GM12878 (cell line): ENCODE data around the gene IL21. TPM values are rescaled to one million over a fixed set of nuclear protein-coding genes. Genes with fewer than 3 reads are reported as not detected.

Experiments
- ATAC-seq: fragments of 200-7000 bp; cut with Tn5 transposase; 3 replicates; pipeline ENCODE4 v1.9.1; 2020; ENCODE audit warnings: mild to moderate bottlenecking, moderate library complexity
- Bru-seq: library from RNA; stranded (reverse); fragments of 400-500 nt; gene quantifications from one replicate; lab custom pipeline; 2021; lab: Mats Ljungman, UMichigan
- BruChase-seq, 2 experiments: library from RNA; stranded (reverse); fragments of 400-500 nt; gene quantifications; one replicate each; lab custom pipeline; 2021; lab: Mats Ljungman, UMichigan
- BruUV-seq: library from RNA; stranded (reverse); fragments of 400-500 nt; replicated peaks from 2 replicates; lab custom pipeline; 2021; lab: Mats Ljungman, UMichigan
- CTCF ChIA-PET: fragments of 300-600 bp; sonication (Branson Sonifier 250); formaldehyde crosslinking; extraction: SDS; loops from one replicate; lab custom pipeline; 2021; ENCODE audit warnings: inconsistent platforms; lab: Yijun Ruan, JAX
- POLR2A ChIA-PET: fragments of 350-600 bp; formaldehyde crosslinking; extraction: SDS; loops from one replicate; lab custom pipeline; 2021; ENCODE audit warnings: inconsistent platforms; lab: Charles Lee
- RAD21 ChIA-PET: fragments of 300-600 bp; sonication (Branson Sonifier 250); formaldehyde crosslinking; loops from one replicate; lab custom pipeline; 2023; ENCODE audit warnings: antibody characterized with exemption; ENCODE audit not compliant: unreplicated experiment; lab: Charles Lee
- SMC1A ChIA-PET: fragments of 300-600 bp; sonication (Branson Sonifier 250); formaldehyde crosslinking; loops from one replicate; lab custom pipeline; 2023; ENCODE audit not compliant: unreplicated experiment, uncharacterized antibody; lab: Charles Lee
- DNase-seq: peaks from one replicate; pipeline ENCODE4 v3.0.0-alpha.2; 2011; ENCODE audit warnings: low read depth, low spot score
- FAIRE-seq: peaks from 3 replicates; lab custom pipeline; 2011; peaks lifted over from hg19 to GRCh38; lab: Jason Lieb, UNC
- H2AFZ ChIP-seq: 2 replicates; pipeline ENCODE4 v1.6.0; 2011; ENCODE audit warnings: low read depth, low read length, control low read depth; ENCODE audit not compliant: control insufficient read depth
- H3K27ac ChIP-seq: 2 replicates; pipeline ENCODE4 v1.5.1; 2011; ENCODE audit warnings: control low read depth; ENCODE audit not compliant: control insufficient read depth, insufficient read depth
- H3K27me3 ChIP-seq, 2 experiments: replicated peaks in 1 of 2; 2 replicates each; pipeline versions ENCODE4 v1.6.0 to v1.6.1; 2011; ENCODE audit warnings: low read length in 1 of 2; ENCODE audit not compliant: control insufficient read depth in 2 of 2, insufficient read depth in 2 of 2
- H3K36me3 ChIP-seq, 2 experiments: 2 replicates each; pipeline ENCODE4 v1.5.1; 2011; ENCODE audit warnings: low read length in 1 of 2; ENCODE audit not compliant: control insufficient read depth in 2 of 2, insufficient read depth in 2 of 2
- H3K4me1 ChIP-seq: 2 replicates; pipeline ENCODE4 v1.6.1; 2011; ENCODE audit warnings: mild to moderate bottlenecking, low read length, moderate library complexity, mixed read lengths; ENCODE audit not compliant: control insufficient read depth, insufficient read depth
- H3K4me2 ChIP-seq: 2 replicates; pipeline ENCODE4 v1.6.0; 2011; ENCODE audit warnings: control low read depth; ENCODE audit not compliant: control insufficient read depth, insufficient read depth
- H3K4me3 ChIP-seq: fragments of 200-600 bp; sonication (generic); 2 replicates; pipeline ENCODE4 v1.5.1; 2016
- H3K79me2 ChIP-seq: 2 replicates; pipeline ENCODE4 v1.6.0; 2011; ENCODE audit warnings: low read length; ENCODE audit not compliant: control insufficient read depth, insufficient read depth
- H3K9ac ChIP-seq: 2 replicates; pipeline ENCODE4 v1.8.0; 2011; ENCODE audit warnings: low read length, control low read depth, mixed read lengths; ENCODE audit not compliant: control insufficient read depth, insufficient read depth
- H3K9me3 ChIP-seq: replicated peaks from 3 replicates; pipeline ENCODE4 v1.5.1; 2011; ENCODE audit warnings: mild to moderate bottlenecking, low read length; ENCODE audit not compliant: control insufficient read depth, insufficient read depth
- H4K20me1 ChIP-seq: 2 replicates; pipeline ENCODE4 v1.6.0; 2011; ENCODE audit not compliant: control insufficient read depth, insufficient read depth
- JUNB ChIP-seq: IDR thresholded peaks from 2 replicates; pipeline ENCODE4 v1.6.1; 2016; ENCODE audit warnings: antibody characterized with exemption, mild to moderate bottlenecking
- SMAD5 ChIP-seq: IDR thresholded peaks from 2 replicates; pipeline ENCODE4 v1.6.1; 2016; ENCODE audit warnings: antibody characterized with exemption, low read depth
- WGBS: methylation state at CpG from one replicate; pipeline ENCODE4 v1.1.6; 2016; ENCODE audit warnings: low lambda C conversion rate; ENCODE audit not compliant: insufficient replicate concordance, insufficient coverage; ENCODE audit errors: missing lambda C conversion rate; 5-methylcytosine and 5-hydroxymethylcytosine counted together
- in situ Hi-C: fragments of 300-500 bp; cut with MboI; formaldehyde crosslinking; loops from 9 replicates; pipeline ENCODE4 v1.14.3; 2018; ENCODE audit warnings: mixed read lengths
- intact Hi-C: fragments of 100-400 bp; cut with micrococcal nuclease; formaldehyde crosslinking; loops from one replicate; pipeline ENCODE4 v1.14.2; 2022; ENCODE audit not compliant: unreplicated experiment
- long read RNA-seq, 2 experiments: library from polyadenylated mRNA; unstranded; transcript quantifications; one replicate each; pipeline ENCODE4 v2.0.0, GENCODE V29; 2019 to 2020
- polyA minus RNA-seq, 3 experiments: library from RNA; depleted of rRNA, polyadenylated mRNA; stranded (reverse); fragments of >200 nt; gene quantifications; 2 replicates each; pipeline ENCODE4 v1.2.3, GENCODE V29; 2011
- polyA plus RNA-seq, 11 experiments: library from polyadenylated mRNA; depleted of rRNA in 4 of 11; unstranded in 6 of 11; stranded (reverse) in 5 of 11; fragments of >200 nt; fragmentation: Nextera tagmentation in 4 of 11; fragmentation: Illumina TruSeq in 1 of 11; extraction: Ambion mirVana in 4 of 11; extraction: Trizol in 1 of 11; gene quantifications; 1 replicate in 1 of 11; 2 replicates in 10 of 11; pipeline versions ENCODE4 v1.2.1 to v1.2.3, GENCODE V29; 2011 to 2016; ENCODE audit warnings: inconsistent platforms in 2 of 11, missing spikeins in 2 of 11, low read depth in 1 of 11
- total RNA-seq, 4 experiments: library from RNA; depleted of rRNA in 3 of 4; stranded (reverse); fragments of >200 nt in 3 of 4; fragmentation: Illumina TruSeq in 1 of 4; extraction: Trizol in 1 of 4; gene quantifications; 2 replicates each; pipeline versions ENCODE4 v1.2.1 to v1.2.3, GENCODE V29; 2013 to 2021

IL21 gene
- total RNA-seq (2013; cell fraction: nucleolus; rRNA removed) = not detected in 2 replicates
- not detected in 2 replicates for total RNA-seq (2014; rRNA removed)
- total RNA-seq (2014; rRNA removed; fragmentation: Illumina TruSeq; extraction: Trizol) = not detected in 2 replicates
- total RNA-seq (2021) = not detected in 2 replicates
- not detected for polyA plus RNA-seq (2011; ENCODE audit: low read depth)
- polyA plus RNA-seq (2011; rRNA removed) = not detected in 2 replicates
- not detected in 2 replicates for polyA plus RNA-seq (2011; cell fraction: cytosol; rRNA removed)
- polyA plus RNA-seq (2011; cell fraction: nucleus; rRNA removed) = not detected in 2 replicates
- polyA plus RNA-seq (2012) = not detected in 2 replicates
- not detected in 2 replicates for polyA plus RNA-seq (2014; fragmentation: Illumina TruSeq; extraction: Trizol)
- polyA plus RNA-seq (2014; fragmentation: Nextera tagmentation; extraction: Ambion mirVana) = not detected
- not detected in 2 replicates for polyA plus RNA-seq (2014; rRNA removed)
- polyA plus RNA-seq (2016; fragmentation: Nextera tagmentation; extraction: Ambion mirVana) = not detected
- polyA minus RNA-seq (2011; rRNA and poly(A)+ RNA removed) = not detected in 2 replicates
- polyA minus RNA-seq (2011; cell fraction: cytosol; rRNA and poly(A)+ RNA removed) = not detected in 2 replicates
- polyA minus RNA-seq (2011; cell fraction: nucleus; rRNA and poly(A)+ RNA removed) = not detected in 2 replicates
- Bru-seq, nascent RNA = not detected
- not detected for BruChase-seq, experiment 1, labeled RNA remaining after a 6-hour chase
- BruChase-seq, experiment 2, labeled RNA remaining after a 2-hour chase = not detected
- long read RNA-seq, experiment 1 = 0 reads
- long read RNA-seq, experiment 2 = 0 reads

- FAIRE-seq (no peak), ATAC-seq (no peak), DNase-seq (no peak)
- POLR2A ChIA-PET = no interaction called here
- Histone ChIP-seq H2AFZ (no peak within 1 kb of the TSS), H3K27me3 (0 out of 4 replicates have a peak, but pooled peaks cover 0 to 6% of the 10 kb centered on the region in 2 experiments), H3K79me2 (no peaks in the 10 kb centered on the region), H3K27ac (no peak within 1 kb of the TSS), H3K4me3 (no peak within 1 kb of the TSS), H4K20me1 (no peaks in the 10 kb centered on the region), H3K4me2 (no peak within 1 kb of the TSS), H3K36me3 (no peaks in the 10 kb centered on the region), H3K9me3 (no peaks in the 10 kb centered on the region), H3K9ac (no peak within 1 kb of the TSS), H3K4me1 (no peaks in the 10 kb centered on the region)
- intact Hi-C loops = no loop called here
- RAD21 ChIA-PET = no interaction called here
- in situ Hi-C loops = no loop called here
- SMC1A ChIA-PET = interaction anchor here (1.1 kb wide), 1 partner anchor 13 kb away, joined by 3 read pairs; no protein-coding TSS in a partner anchor
- 3% methylated on average over 4 of the region's 4 CpGs for whole genome bisulfite sequencing
- CTCF ChIA-PET = interaction anchor here (0.9 kb wide), 1 partner anchor 27 kb away, joined by 3 read pairs; no protein-coding TSS in a partner anchor
- TF ChIP-seq SMAD5 (no peak), JUNB (peak; percentile 22; the same call in 1 of the 2 replicates)
- no TSS peak for BruUV-seq
Measured at GRCh38 chr4:122621016-122621507, at the start of gene IL21. TSS of gene IL21 (minus strand) at chr4:122621066. CDS start at chr4:122621011, 55 bp downstream.
